ENCODE results near the gene TMEM237. TPM values are rescaled to one million over a fixed set of nuclear protein-coding genes. Genes with fewer than 3 reads are reported as not detected.

The TMEM237 gene
- total RNA-seq, 1 experiment from 2014 or later: 30.6 TPM

DNA sequence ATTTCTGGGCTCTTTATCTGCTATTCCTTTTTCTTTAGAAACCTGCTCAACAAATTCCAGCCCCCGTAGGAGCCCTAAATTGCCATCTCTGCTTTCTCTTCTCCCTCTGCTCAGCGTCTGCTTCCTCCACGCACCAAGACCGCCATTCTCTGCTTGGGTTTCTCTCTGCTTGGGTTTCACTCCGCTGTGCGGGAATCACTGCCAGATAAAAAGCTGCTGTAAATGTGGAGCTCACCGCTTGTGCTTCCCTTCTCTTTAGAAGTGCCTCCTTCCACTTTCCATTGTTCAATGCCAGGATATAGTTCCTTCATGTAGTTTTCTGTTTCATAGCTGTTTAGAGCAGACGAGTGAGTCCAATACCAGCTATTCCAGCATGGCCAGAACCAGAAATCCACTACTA, 45.9 kb downstream of the TMEM237 start:
- ChIA-PET POLR2A (no interaction called here), CTCF (no interaction called here)
- Histone ChIP-seq H3K27ac (ENCODE audit: low read length) (no peak overlapping the region), H3K36me3 (ENCODE audit: control insufficient read depth, insufficient read depth, low read length) (no peaks in the 10 kb centered on the region), H3K27me3 (ENCODE audit: control insufficient read depth, insufficient read depth, low read length) (no peaks in the 10 kb centered on the region), H3K4me1 (ENCODE audit: control insufficient read depth, insufficient read depth, low read length) (no peaks in the 10 kb centered on the region), H3K9me3 (ENCODE audit: control insufficient read depth, insufficient read depth, low read depth, low read length) (no peaks in the 10 kb centered on the region), H3K4me3 (ENCODE audit: low read depth in 2 of 2, low read length in 2 of 2) (no peak overlapping the region)
- in situ Hi-C loops (cut with HindIII; ENCODE audit: low pct_unique_long_range_greater_than_20kb, low sequenced_read_pairs): no loop called here
- no peak for TF ChIP-seq POLR2AphosphoS5 (IDR thresholded peaks at IDR 0.05; ENCODE audit: low read depth, low read length)
- TF ChIP-seq SIN3A (IDR thresholded peaks at IDR 0.05; ENCODE audit: borderline replicate concordance, insufficient read depth, low read depth, low read length): no peak
- TF ChIP-seq, protein P1, sequence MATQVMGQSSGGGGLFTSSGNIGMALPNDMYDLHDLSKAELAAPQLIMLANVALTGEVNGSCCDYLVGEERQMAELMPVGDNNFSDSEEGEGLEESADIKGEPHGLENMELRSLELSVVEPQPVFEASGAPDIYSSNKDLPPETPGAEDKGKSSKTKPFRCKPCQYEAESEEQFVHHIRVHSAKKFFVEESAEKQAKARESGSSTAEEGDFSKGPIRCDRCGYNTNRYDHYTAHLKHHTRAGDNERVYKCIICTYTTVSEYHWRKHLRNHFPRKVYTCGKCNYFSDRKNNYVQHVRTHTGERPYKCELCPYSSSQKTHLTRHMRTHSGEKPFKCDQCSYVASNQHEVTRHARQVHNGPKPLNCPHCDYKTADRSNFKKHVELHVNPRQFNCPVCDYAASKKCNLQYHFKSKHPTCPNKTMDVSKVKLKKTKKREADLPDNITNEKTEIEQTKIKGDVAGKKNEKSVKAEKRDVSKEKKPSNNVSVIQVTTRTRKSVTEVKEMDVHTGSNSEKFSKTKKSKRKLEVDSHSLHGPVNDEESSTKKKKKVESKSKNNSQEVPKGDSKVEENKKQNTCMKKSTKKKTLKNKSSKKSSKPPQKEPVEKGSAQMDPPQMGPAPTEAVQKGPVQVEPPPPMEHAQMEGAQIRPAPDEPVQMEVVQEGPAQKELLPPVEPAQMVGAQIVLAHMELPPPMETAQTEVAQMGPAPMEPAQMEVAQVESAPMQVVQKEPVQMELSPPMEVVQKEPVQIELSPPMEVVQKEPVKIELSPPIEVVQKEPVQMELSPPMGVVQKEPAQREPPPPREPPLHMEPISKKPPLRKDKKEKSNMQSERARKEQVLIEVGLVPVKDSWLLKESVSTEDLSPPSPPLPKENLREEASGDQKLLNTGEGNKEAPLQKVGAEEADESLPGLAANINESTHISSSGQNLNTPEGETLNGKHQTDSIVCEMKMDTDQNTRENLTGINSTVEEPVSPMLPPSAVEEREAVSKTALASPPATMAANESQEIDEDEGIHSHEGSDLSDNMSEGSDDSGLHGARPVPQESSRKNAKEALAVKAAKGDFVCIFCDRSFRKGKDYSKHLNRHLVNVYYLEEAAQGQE (IDR thresholded peaks at IDR 0.05; ENCODE audit: insufficient read depth in 1 of 2, low read depth in 2 of 2, low read length in 1 of 2): no peak
- no peak for TF ChIP-seq TCF7L2 (IDR thresholded peaks at IDR 0.05; ENCODE audit: low read depth, low read length)
- TF ChIP-seq, protein P2, sequence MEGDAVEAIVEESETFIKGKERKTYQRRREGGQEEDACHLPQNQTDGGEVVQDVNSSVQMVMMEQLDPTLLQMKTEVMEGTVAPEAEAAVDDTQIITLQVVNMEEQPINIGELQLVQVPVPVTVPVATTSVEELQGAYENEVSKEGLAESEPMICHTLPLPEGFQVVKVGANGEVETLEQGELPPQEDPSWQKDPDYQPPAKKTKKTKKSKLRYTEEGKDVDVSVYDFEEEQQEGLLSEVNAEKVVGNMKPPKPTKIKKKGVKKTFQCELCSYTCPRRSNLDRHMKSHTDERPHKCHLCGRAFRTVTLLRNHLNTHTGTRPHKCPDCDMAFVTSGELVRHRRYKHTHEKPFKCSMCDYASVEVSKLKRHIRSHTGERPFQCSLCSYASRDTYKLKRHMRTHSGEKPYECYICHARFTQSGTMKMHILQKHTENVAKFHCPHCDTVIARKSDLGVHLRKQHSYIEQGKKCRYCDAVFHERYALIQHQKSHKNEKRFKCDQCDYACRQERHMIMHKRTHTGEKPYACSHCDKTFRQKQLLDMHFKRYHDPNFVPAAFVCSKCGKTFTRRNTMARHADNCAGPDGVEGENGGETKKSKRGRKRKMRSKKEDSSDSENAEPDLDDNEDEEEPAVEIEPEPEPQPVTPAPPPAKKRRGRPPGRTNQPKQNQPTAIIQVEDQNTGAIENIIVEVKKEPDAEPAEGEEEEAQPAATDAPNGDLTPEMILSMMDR (IDR thresholded peaks at IDR 0.05): no peak
- intact Hi-C loops (cut with micrococcal nuclease; ENCODE audit: unreplicated experiment): no loop called here
- DNase-seq (ENCODE audit: low read depth, low spot score): no peak
- ATAC-seq: no peak
- BruUV-seq (replicated peaks): no TSS peak

DNA sequence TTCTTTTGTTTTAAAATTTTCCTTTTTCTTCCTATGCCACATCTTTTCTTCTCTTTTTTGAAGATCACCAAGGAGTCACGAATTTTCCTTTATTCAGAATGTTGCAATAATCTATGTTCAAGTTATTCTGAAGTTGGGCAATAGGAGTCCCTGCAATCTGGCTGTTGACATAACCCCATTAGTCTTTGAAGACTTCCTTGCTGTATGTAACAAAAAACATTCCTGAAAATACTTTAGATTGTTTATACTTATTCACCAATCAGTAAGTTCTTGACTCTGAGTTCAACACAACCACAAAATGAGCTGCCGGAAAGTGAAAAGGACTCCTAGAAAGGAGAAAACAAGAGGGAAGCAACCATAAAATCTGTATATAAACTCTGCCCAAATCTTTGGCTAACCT, 62.8 kb downstream of the TMEM237 start:
- H3K9me3 ChIP-seq (ENCODE audit: control insufficient read depth, insufficient read depth, low read depth, low read length): no peaks in the 10 kb centered on the region
- intact Hi-C loops (cut with micrococcal nuclease; ENCODE audit: unreplicated experiment) (no loop called here), in situ Hi-C loops (cut with HindIII; ENCODE audit: low pct_unique_long_range_greater_than_20kb, low sequenced_read_pairs) (no loop called here)
- H3K4me1 ChIP-seq (ENCODE audit: control insufficient read depth, insufficient read depth, low read length): no peaks in the 10 kb centered on the region
- H3K36me3 ChIP-seq (ENCODE audit: control insufficient read depth, insufficient read depth, low read length): no peaks in the 10 kb centered on the region
- BruUV-seq (replicated peaks): no TSS peak
- POLR2A ChIA-PET: no interaction called here
- H3K27me3 ChIP-seq (ENCODE audit: control insufficient read depth, insufficient read depth, low read length): no peaks in the 10 kb centered on the region; the same call in 1 of the 2 replicates
- no peak for DNase-seq (ENCODE audit: low read depth, low spot score)
- TF ChIP-seq, protein P2 (IDR thresholded peaks at IDR 0.05): no peak
- TF ChIP-seq POLR2AphosphoS5 (IDR thresholded peaks at IDR 0.05; ENCODE audit: low read depth, low read length): no peak
- TF ChIP-seq, protein P1 (IDR thresholded peaks at IDR 0.05; ENCODE audit: insufficient read depth in 1 of 2, low read depth in 2 of 2, low read length in 1 of 2): no peak
- TF ChIP-seq TCF7L2 (IDR thresholded peaks at IDR 0.05; ENCODE audit: low read depth, low read length): no peak
- no peak for TF ChIP-seq SIN3A (IDR thresholded peaks at IDR 0.05; ENCODE audit: borderline replicate concordance, insufficient read depth, low read depth, low read length)
- CTCF ChIA-PET: no interaction called here
- no peak overlapping the region for H3K4me3 ChIP-seq (ENCODE audit: low read depth in 2 of 2, low read length in 2 of 2)
- no peak overlapping the region for H3K27ac ChIP-seq (ENCODE audit: low read length)
- no peak for ATAC-seq

All from Panc1 (cell line).